H9 (cell line): Measurements from ENCODE around the gene PLCXD1. TPM values are rescaled to one million over a fixed set of nuclear protein-coding genes. Genes with fewer than 3 reads are reported as not detected.

Experiments
- DNase-seq: peaks from one replicate; pipeline ENCODE4 v3.0.0-alpha.2; 2017
- H2AFZ ChIP-seq: one replicate; pipeline ENCODE4 v1.6.1; 2013; ENCODE audit warnings: mild to moderate bottlenecking, low read length, control low read depth, moderate library complexity
- H2AK5ac ChIP-seq: 2 replicates; pipeline ENCODE4 v1.6.1; 2013; ENCODE audit warnings: low read length, control low read depth, mixed read lengths; ENCODE audit not compliant: insufficient read length
- H2BK120ac ChIP-seq: one replicate; pipeline ENCODE4 v1.6.1; 2013; ENCODE audit warnings: low read depth, mild to moderate bottlenecking, low read length, control low read depth, inconsistent platforms; ENCODE audit not compliant: poor library complexity, severe bottlenecking
- H2BK12ac ChIP-seq: 2 replicates; pipeline ENCODE4 v1.6.1; 2013; ENCODE audit warnings: low read length, control low read depth, mixed read lengths, low read depth; ENCODE audit not compliant: insufficient read length
- H2BK15ac ChIP-seq: 2 replicates; pipeline ENCODE4 v1.6.1; 2013; ENCODE audit warnings: low read depth, low read length, control low read depth
- H2BK20ac ChIP-seq: one replicate; pipeline ENCODE4 v1.6.1; 2013; ENCODE audit warnings: low read depth, mild to moderate bottlenecking, low read length, control low read depth, inconsistent platforms; ENCODE audit not compliant: poor library complexity, severe bottlenecking
- H2BK5ac ChIP-seq: 2 replicates; pipeline ENCODE4 v1.6.1; 2013; ENCODE audit warnings: low read length, control low read depth, mixed read lengths; ENCODE audit not compliant: insufficient read length
- H3K14ac ChIP-seq: 2 replicates; pipeline ENCODE4 v1.6.1; 2013; ENCODE audit warnings: low read length, control low read depth; ENCODE audit not compliant: insufficient read depth
- H3K18ac ChIP-seq: 2 replicates; pipeline ENCODE4 v1.6.1; 2013; ENCODE audit warnings: low read depth, mild to moderate bottlenecking, mixed read lengths, low read length, control low read depth; ENCODE audit not compliant: insufficient read length
- H3K23ac ChIP-seq: 2 replicates; pipeline ENCODE4 v1.6.1; 2013; ENCODE audit warnings: low read length, control low read depth, mixed read lengths, low read depth; ENCODE audit not compliant: insufficient read length
- H3K23me2 ChIP-seq: 2 replicates; pipeline ENCODE4 v1.6.1; 2013; ENCODE audit warnings: low read depth, mild to moderate bottlenecking, mixed read lengths, low read length, control low read depth; ENCODE audit not compliant: insufficient read length, poor library complexity, severe bottlenecking
- H3K27ac ChIP-seq: 2 replicates; pipeline ENCODE4 v1.5.1; 2013; ENCODE audit warnings: low read length, control low read depth, mixed read lengths, low read depth; ENCODE audit not compliant: insufficient read length
- H3K27me3 ChIP-seq: 2 replicates; pipeline ENCODE4 v1.6.1; 2013; ENCODE audit warnings: low read length, control low read depth, inconsistent platforms; ENCODE audit not compliant: insufficient read depth
- H3K4ac ChIP-seq: 2 replicates; pipeline ENCODE4 v1.6.1; 2013; ENCODE audit warnings: low read depth, mild to moderate bottlenecking, control low read depth, inconsistent platforms, low read length, moderate library complexity
- H3K4me1 ChIP-seq: 2 replicates; pipeline ENCODE4 v1.6.1; 2013; ENCODE audit warnings: low read length, control low read depth, inconsistent platforms; ENCODE audit not compliant: insufficient read depth
- H3K4me2 ChIP-seq: 2 replicates; pipeline ENCODE4 v1.6.1; 2013; ENCODE audit warnings: low read length, control low read depth, mixed read lengths; ENCODE audit not compliant: insufficient read length, insufficient read depth
- H3K56ac ChIP-seq: 2 replicates; pipeline ENCODE4 v1.6.1; 2013; ENCODE audit warnings: low read depth, mild to moderate bottlenecking, mixed read lengths, low read length, control low read depth; ENCODE audit not compliant: insufficient read length
- H3K79me1 ChIP-seq: 2 replicates; pipeline ENCODE4 v1.6.1; 2013; ENCODE audit warnings: low read depth, mild to moderate bottlenecking, moderate library complexity, low read length, control low read depth, inconsistent platforms; ENCODE audit not compliant: insufficient read depth, poor library complexity, severe bottlenecking
- H3K79me2 ChIP-seq: 2 replicates; pipeline ENCODE4 v1.6.1; 2013; ENCODE audit warnings: low read length, control low read depth, inconsistent platforms; ENCODE audit not compliant: insufficient read depth
- H3K9ac ChIP-seq: 2 replicates; pipeline ENCODE4 v1.6.1; 2013; ENCODE audit warnings: low read length, control low read depth, mixed read lengths; ENCODE audit not compliant: insufficient read length; ENCODE audit errors: extremely low read depth
- H3K9me3 ChIP-seq: one replicate; pipeline ENCODE4 v1.6.1; 2013; ENCODE audit warnings: low read depth, low read length, inconsistent platforms; ENCODE audit not compliant: control insufficient read depth
- H3T11ph ChIP-seq: one replicate; pipeline ENCODE4 v1.6.1; 2013; ENCODE audit warnings: mild to moderate bottlenecking, low read length, control low read depth, inconsistent platforms
- H4K20me1 ChIP-seq: one replicate; pipeline ENCODE4 v1.6.1; 2013; ENCODE audit not compliant: control insufficient read depth, insufficient read length, insufficient read depth
- H4K5ac ChIP-seq: 2 replicates; pipeline ENCODE4 v1.6.1; 2013; ENCODE audit warnings: low read depth, mild to moderate bottlenecking, mixed read lengths, low read length, control low read depth; ENCODE audit not compliant: insufficient read length
- H4K8ac ChIP-seq: replicated peaks from 2 replicates; pipeline ENCODE4 v1.6.1; 2013; ENCODE audit warnings: low read length, control low read depth, mixed read lengths, low read depth; ENCODE audit not compliant: insufficient read length
- H4K91ac ChIP-seq: 2 replicates; pipeline ENCODE4 v1.6.1; 2013; ENCODE audit warnings: low read depth, mild to moderate bottlenecking, moderate library complexity, mixed read lengths, low read length, control low read depth; ENCODE audit not compliant: insufficient read length
- H3K27ac Mint-ChIP-seq, 3 experiments: 2 replicates in 2 of 3; 3 replicates in 1 of 3; pipeline ENCODE4 v1.8.0; 2020 to 2021; ENCODE audit warnings: mixed read lengths in 3 of 3, mild to moderate bottlenecking in 1 of 3, moderate library complexity in 1 of 3
- H3K27me3 Mint-ChIP-seq: 2 replicates; pipeline ENCODE4 v1.8.0; 2021; ENCODE audit warnings: low read depth, mild to moderate bottlenecking, moderate library complexity, mixed read lengths
- H3K36me3 Mint-ChIP-seq, 3 experiments: 2 replicates in 2 of 3; 3 replicates in 1 of 3; pipeline ENCODE4 v1.8.0; 2020 to 2021; ENCODE audit warnings: low read depth in 3 of 3, mixed read lengths in 3 of 3; ENCODE audit not compliant: insufficient read depth in 1 of 3
- H3K4me1 Mint-ChIP-seq, 2 experiments: 2 replicates each; pipeline ENCODE4 v1.8.0; 2020; ENCODE audit warnings: mixed read lengths in 2 of 2
- H3K4me3 Mint-ChIP-seq, 2 experiments: 2 replicates in 1 of 2; 3 replicates in 1 of 2; pipeline ENCODE4 v1.8.0; 2020 to 2021; ENCODE audit warnings: mild to moderate bottlenecking in 2 of 2, mixed read lengths in 2 of 2, moderate library complexity in 1 of 2
- H3K9me3 Mint-ChIP-seq, 2 experiments: 2 replicates in 1 of 2; 3 replicates in 1 of 2; pipeline ENCODE4 v1.8.0; 2020; ENCODE audit warnings: mild to moderate bottlenecking in 2 of 2, mixed read lengths in 2 of 2, moderate library complexity in 1 of 2
- WGBS: extraction: QIAGEN DNeasy Blood & Tissue Kit; methylation state at CpG from one replicate; pipeline ENCODE4 v1.1.7; 2013; ENCODE audit warnings: missing lambda C conversion rate, low lambda C conversion rate, mixed read lengths; ENCODE audit not compliant: insufficient read length; ENCODE audit errors: extremely low coverage; 5-methylcytosine and 5-hydroxymethylcytosine counted together
- total RNA-seq: library from RNA; stranded (reverse); gene quantifications from 2 replicates; pipeline ENCODE4 v1.2.1, GENCODE V29; 2021
- TF ChIP-seq, protein P1 (sequence below): fragments of 200-600 bp; sonication (generic); conservative IDR thresholded peaks from 3 replicates; pipeline ENCODE4 v1.8.0; 2021; ENCODE audit warnings: antibody characterized with exemption, mild to moderate bottlenecking

Gene PLCXD1
- total RNA-seq, 1 experiment from 2014 or later = 96.5 TPM

DNA sequence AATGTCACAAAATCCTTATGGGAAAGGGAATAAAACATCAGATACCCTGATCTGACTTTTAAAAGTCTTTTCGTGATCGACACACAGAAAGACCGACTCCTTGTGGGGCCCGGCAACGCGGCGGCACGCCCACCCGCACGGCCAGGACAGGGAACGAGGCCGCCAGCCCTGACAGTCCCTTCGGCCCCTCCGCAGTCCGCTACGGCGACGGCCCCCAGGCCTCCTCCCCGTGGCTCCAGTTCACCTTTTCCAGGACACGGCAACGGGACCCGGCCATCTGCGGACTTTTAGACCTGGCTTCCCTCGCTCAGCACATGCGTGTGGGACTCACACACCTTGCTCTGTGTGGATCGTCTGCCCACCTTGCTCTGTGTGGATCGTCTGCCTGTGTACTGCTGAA is 71.0 kb downstream of the PLCXD1 start:
- Histone ChIP-seq H4K8ac (no peak overlapping the region), H4K91ac (no peak overlapping the region)

More for the DNA sequence above, 71.0 kb downstream of the PLCXD1 start:
- H3K23me2 ChIP-seq = no peaks in the 10 kb centered on the region
- DNase-seq = no peak
- no peak overlapping the region for H3K56ac ChIP-seq
- H3K9me3 Mint-ChIP-seq = no peaks in the 10 kb centered on the region
- H3K9ac ChIP-seq = no peak overlapping the region
- no peak overlapping the region for H2AFZ ChIP-seq
- no peak overlapping the region for H3K23ac ChIP-seq
- TF ChIP-seq, protein P1, sequence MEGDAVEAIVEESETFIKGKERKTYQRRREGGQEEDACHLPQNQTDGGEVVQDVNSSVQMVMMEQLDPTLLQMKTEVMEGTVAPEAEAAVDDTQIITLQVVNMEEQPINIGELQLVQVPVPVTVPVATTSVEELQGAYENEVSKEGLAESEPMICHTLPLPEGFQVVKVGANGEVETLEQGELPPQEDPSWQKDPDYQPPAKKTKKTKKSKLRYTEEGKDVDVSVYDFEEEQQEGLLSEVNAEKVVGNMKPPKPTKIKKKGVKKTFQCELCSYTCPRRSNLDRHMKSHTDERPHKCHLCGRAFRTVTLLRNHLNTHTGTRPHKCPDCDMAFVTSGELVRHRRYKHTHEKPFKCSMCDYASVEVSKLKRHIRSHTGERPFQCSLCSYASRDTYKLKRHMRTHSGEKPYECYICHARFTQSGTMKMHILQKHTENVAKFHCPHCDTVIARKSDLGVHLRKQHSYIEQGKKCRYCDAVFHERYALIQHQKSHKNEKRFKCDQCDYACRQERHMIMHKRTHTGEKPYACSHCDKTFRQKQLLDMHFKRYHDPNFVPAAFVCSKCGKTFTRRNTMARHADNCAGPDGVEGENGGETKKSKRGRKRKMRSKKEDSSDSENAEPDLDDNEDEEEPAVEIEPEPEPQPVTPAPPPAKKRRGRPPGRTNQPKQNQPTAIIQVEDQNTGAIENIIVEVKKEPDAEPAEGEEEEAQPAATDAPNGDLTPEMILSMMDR = no peak
- peaks cover 3% of the 10 kb centered on the region for H3K79me1 ChIP-seq
- no peaks in the 10 kb centered on the region for H3K27me3 ChIP-seq
- no peak overlapping the region for H2BK20ac ChIP-seq
- H4K5ac ChIP-seq = no peak overlapping the region
- H4K20me1 ChIP-seq = no peaks in the 10 kb centered on the region
- no peak overlapping the region for H3T11ph ChIP-seq
- no peaks in the 10 kb centered on the region for H3K9me3 ChIP-seq
- no CpG with 5 or more reads among the region's 27 CpGs for WGBS
- 0 out of 4 replicates have a peak, but pooled peaks cover 0 to 3% of the 10 kb centered on the region in 2 experiments for H3K4me1 Mint-ChIP-seq
- no peak overlapping the region for H3K4me3 Mint-ChIP-seq
- H2AK5ac ChIP-seq = no peak overlapping the region
- no peak overlapping the region for H2BK12ac ChIP-seq
- no peak overlapping the region for H2BK5ac ChIP-seq
- no peaks in the 10 kb centered on the region; the same call in 1 of the 2 replicates for H3K79me2 ChIP-seq
- H3K27ac ChIP-seq = no peak overlapping the region
- no peak overlapping the region for H2BK15ac ChIP-seq
- H3K27ac Mint-ChIP-seq = peak overlapping the region in 2 of 3 experiments; percentile 85 to 88; a peak in 4 of 7 replicates
- no peak overlapping the region for H3K4ac ChIP-seq
- H3K27me3 Mint-ChIP-seq = no peaks in the 10 kb centered on the region; the same call in 1 of the 2 replicates
- H3K18ac ChIP-seq = no peak overlapping the region
- H2BK120ac ChIP-seq = no peak overlapping the region
- H3K36me3 Mint-ChIP-seq = peaks cover 8 to 56% (median 52%) of the 10 kb centered on the region in 3 experiments; a peak in 6 of 7 replicates
- H3K14ac ChIP-seq = no peak overlapping the region
- H3K4me1 ChIP-seq = no peaks in the 10 kb centered on the region
- no peak overlapping the region for H3K4me2 ChIP-seq
